IgD-negative memory B cell (primary cell): Measurements from ENCODE around the gene ACBD4. TPM values are rescaled to one million over a fixed set of nuclear protein-coding genes. Genes with fewer than 3 reads are reported as not detected.

Experiments
- H3K27ac Mint-ChIP-seq, 3 donors: one replicate each; pipeline ENCODE4 v1.8.0; 2020 to 2022; ENCODE audit warnings: mild to moderate bottlenecking in 3 of 3, mixed read lengths in 3 of 3, moderate library complexity in 1 of 3
- H3K27me3 Mint-ChIP-seq: one replicate; pipeline ENCODE4 v1.8.0; 2021; ENCODE audit warnings: mixed read lengths
- H3K36me3 Mint-ChIP-seq: one replicate; pipeline ENCODE4 v1.8.0; 2020; ENCODE audit warnings: mild to moderate bottlenecking, mixed read lengths
- H3K4me1 Mint-ChIP-seq, 3 donors: one replicate each; pipeline ENCODE4 v1.8.0; 2020 to 2022; ENCODE audit warnings: mixed read lengths in 3 of 3, mild to moderate bottlenecking in 1 of 3
- H3K4me3 Mint-ChIP-seq, 4 donors: one replicate each; pipeline ENCODE4 v1.8.0; 2020 to 2022; ENCODE audit warnings: mild to moderate bottlenecking in 4 of 4, mixed read lengths in 4 of 4, moderate library complexity in 3 of 4
- H3K9me3 Mint-ChIP-seq, 3 donors: one replicate each; pipeline ENCODE4 v1.8.0; 2020 to 2021; ENCODE audit warnings: mixed read lengths in 3 of 3, mild to moderate bottlenecking in 1 of 3
- polyA plus RNA-seq: library from polyadenylated mRNA; unstranded; fragments of 300-500 nt; fragmentation: Illumina TruSeq; gene quantifications from one replicate; pipeline ENCODE4 v1.2.3, GENCODE V29; 2021

Gene ACBD4, protein sequence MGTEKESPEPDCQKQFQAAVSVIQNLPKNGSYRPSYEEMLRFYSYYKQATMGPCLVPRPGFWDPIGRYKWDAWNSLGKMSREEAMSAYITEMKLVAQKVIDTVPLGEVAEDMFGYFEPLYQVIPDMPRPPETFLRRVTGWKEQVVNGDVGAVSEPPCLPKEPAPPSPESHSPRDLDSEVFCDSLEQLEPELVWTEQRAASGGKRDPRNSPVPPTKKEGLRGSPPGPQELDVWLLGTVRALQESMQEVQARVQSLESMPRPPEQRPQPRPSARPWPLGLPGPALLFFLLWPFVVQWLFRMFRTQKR
- 17.6 TPM for polyA plus RNA-seq

DNA sequence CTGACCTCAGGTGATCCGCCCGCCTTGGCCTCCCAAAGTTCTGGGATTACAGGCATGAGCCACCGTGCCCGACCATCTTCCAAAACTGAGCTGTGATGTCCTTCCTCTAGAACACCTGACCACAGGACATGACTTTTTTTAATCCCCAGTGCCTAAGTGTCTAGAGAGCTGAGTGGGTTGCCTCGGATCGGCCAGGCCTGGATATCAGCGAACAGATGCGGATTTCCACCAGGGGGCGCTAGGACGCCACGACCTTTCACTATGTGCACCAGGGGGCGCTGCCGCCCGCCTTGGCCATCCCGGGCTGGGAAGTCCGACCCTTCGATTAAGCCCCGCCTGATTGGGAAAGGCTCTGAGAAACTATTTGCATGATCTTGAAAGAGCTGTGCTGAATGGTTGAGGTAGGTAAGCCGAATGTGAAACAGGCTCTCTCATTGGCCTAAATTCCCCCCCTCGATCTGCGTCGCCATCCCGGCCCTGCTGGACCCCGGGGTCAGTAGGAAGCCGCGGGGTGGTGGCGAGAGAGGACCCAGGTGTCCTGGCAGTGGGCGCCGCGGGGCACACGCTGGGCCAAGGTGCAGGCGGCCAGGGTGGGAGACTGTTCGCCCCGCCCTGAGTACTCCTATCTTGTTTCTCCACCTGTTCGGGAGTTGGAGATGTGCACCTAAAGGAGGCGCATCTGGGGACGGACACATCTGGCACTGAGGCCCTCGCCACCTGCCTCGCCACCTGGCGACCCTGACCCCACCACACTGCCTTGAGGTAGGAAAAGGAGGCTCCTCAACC lies at the start of gene ACBD4:
ACBD4 (plus strand) TSS at position 496 of the 786 bp plus-strand sequence. CDS start 458 bp downstream, outside the sequence.
- H3K9me3 Mint-ChIP-seq, result no peaks in the 10 kb centered on the region

DNA sequence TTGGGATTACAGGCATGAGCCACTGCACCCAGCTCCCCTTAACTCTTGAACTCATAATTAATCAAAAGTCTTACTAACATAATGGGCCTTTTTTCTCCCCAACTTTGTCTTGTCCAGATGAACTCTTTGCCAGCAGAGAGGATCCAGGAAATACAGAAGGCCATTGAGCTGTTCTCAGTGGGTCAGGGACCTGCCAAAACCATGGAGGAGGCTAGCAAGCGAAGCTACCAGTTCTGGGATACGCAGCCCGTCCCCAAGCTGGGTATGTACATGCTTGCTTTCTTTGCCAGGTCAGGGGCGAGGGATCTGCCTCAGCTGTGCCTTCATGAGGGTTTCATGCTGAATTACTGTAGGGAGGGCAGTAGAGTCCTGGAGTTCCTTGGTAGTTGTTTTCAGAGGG lies 49.1 kb upstream of the ACBD4 start:
- Mint-ChIP-seq H3K27ac (no peak overlapping the region), H3K4me1 (no peaks in the 10 kb centered on the region), H3K4me3 (no peak overlapping the region), H3K9me3 (no peaks in the 10 kb centered on the region), H3K36me3 (peaks cover 1% of the 10 kb centered on the region), H3K27me3 (no peaks in the 10 kb centered on the region)

More for the DNA sequence above, at the start of gene ACBD4:
- Mint-ChIP-seq H3K36me3 (no peaks in the 10 kb centered on the region), H3K27ac (peak within 1 kb of the TSS; percentile 21 to 95 (median 85)), H3K27me3 (no peaks in the 10 kb centered on the region), H3K4me3 (peak within 1 kb of the TSS; percentile 90 to 96 (median 92)), H3K4me1 (peaks cover 10 to 14% (median 10%) of the 10 kb centered on the region in 3 donors)

DNA sequence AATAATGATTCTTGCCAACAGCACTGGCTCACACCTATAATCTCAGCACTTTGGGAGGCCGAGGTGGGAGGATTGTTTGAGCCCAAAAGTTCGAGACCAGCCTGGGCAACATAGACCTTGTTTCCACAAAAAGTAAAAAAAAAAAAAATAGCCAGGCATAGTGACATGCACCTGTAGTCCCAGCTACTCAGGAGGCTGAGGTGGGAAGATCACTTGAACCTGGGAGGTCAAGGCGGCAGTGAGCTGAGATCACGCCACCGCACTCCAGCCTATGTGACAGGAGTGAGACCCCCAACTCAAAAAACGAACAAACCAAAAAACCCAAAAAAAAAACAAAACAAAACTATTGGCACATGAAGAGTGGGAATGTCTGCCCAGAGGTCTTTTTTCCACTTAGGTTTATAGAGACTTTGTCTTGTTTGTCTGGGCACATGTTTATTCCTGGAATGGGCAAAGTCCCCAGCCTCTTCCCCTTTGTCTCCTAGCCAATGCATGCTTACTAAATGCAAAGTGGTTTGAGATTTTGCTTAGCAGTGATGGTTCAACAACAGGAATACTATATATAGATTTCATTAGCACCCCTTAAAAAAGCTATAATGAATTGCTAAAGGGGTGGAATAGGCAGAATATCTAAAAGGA lies 48.5 kb upstream of the ACBD4 start:
- Mint-ChIP-seq H3K36me3 (no peaks in the 10 kb centered on the region), H3K4me1 (no peaks in the 10 kb centered on the region), H3K4me3 (no peak overlapping the region), H3K27ac (no peak overlapping the region), H3K27me3 (no peaks in the 10 kb centered on the region), H3K9me3 (no peaks in the 10 kb centered on the region)

DNA sequence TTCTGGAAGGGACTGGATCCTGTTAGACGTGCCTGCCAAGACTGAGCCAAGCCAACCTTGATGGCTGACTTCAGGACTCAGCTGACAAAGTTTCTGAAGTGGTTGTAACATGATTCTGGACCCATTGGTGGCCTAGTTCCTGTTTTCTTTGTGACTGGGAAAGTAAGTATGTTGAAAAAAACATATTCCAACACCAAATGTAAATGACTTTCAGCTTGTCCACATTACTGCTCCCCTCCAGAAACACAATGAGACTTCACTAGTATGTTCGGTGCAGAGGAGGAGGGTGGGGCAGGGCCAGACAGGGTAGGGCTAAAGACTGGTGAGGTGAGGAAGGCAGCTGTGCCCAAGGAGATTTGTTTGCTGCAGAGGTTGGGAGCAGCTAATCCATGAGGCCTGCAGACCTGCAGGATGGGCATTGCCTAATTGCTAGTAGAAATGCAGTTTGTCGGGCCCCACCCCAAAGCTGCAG lies 47.9 kb upstream of the ACBD4 start:
- Mint-ChIP-seq H3K9me3 (no peaks in the 10 kb centered on the region), H3K27me3 (no peaks in the 10 kb centered on the region), H3K4me3 (no peak overlapping the region), H3K27ac (no peak overlapping the region), H3K4me1 (no peaks in the 10 kb centered on the region), H3K36me3 (no peaks in the 10 kb centered on the region)

DNA sequence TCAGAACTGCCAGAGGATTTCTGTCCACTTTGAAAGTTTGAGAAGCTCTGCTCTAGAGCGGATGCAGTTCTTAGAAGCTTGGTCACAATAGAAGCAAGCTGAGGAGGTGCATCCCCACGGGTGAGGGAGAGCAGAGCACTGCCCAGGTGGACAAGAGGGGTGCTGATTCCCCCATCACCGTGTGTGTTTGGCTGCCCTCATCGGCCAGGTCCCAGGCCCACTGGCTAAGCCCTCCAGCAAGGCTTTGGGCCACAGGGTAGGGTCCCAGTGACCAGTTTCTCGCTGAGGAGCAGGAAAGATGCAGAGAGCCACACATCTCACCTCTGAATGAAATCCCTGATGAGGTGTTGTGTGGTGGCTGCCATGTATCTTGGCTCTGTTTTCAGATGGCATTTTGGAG lies 47.5 kb upstream of the ACBD4 start:
- no peaks in the 10 kb centered on the region for H3K4me1 Mint-ChIP-seq
- no peaks in the 10 kb centered on the region for H3K9me3 Mint-ChIP-seq
- H3K36me3 Mint-ChIP-seq, result no peaks in the 10 kb centered on the region
- peak overlapping the region in 1 of 3 donors; percentile 41 for H3K27ac Mint-ChIP-seq
- no peaks in the 10 kb centered on the region for H3K27me3 Mint-ChIP-seq
- H3K4me3 Mint-ChIP-seq, result no peak overlapping the region

DNA sequence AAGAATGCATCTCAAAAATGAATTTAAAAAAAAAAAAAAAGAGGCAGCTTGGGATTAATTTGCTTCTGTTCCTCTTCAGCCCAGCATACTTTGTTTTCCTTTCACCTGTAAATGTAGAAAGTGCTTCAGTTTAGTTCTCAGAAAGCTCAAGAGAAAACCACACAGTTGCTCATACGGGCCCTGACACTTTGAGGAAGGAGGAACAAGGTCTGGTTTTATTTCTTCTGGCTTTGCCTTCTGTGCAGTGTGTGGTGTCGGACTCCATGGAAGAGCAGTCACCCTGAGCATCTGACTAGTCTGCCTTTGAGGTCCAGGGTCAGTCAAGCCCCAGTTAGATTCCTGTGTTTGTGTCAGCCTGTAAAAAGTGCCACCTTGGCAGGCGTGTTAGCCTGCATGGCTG lies 46.7 kb upstream of the ACBD4 start:
- Mint-ChIP-seq H3K9me3 (no peaks in the 10 kb centered on the region), H3K27me3 (no peaks in the 10 kb centered on the region), H3K27ac (peak overlapping the region in 1 of 3 donors; percentile 31), H3K36me3 (no peaks in the 10 kb centered on the region), H3K4me3 (no peak overlapping the region), H3K4me1 (no peaks in the 10 kb centered on the region)

DNA sequence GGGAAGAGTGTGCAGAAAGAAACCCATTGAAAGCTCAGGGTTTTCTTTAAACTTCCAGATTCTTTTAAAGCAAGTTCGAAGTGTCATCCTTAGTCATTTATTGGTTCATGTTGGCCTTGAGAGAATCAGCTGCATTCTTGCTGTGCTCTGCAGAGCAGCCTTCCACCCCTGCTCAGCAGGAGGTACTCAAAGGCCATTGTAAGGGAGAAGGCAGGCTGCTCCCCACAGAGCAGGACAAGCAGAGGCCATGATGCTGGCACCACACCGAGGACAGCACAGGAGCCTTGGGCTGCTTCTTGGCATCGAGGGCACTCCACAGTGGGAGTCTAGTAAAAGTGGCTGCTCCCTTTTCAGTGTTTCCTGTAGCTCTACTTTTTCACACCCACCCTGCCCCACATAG lies 44.8 kb upstream of the ACBD4 start:
- H3K27me3 Mint-ChIP-seq, result no peaks in the 10 kb centered on the region
- no peak overlapping the region for H3K4me3 Mint-ChIP-seq
- no peaks in the 10 kb centered on the region for H3K36me3 Mint-ChIP-seq
- H3K27ac Mint-ChIP-seq, result no peak overlapping the region
- no peaks in the 10 kb centered on the region for H3K9me3 Mint-ChIP-seq
- H3K4me1 Mint-ChIP-seq, result no peaks in the 10 kb centered on the region

DNA sequence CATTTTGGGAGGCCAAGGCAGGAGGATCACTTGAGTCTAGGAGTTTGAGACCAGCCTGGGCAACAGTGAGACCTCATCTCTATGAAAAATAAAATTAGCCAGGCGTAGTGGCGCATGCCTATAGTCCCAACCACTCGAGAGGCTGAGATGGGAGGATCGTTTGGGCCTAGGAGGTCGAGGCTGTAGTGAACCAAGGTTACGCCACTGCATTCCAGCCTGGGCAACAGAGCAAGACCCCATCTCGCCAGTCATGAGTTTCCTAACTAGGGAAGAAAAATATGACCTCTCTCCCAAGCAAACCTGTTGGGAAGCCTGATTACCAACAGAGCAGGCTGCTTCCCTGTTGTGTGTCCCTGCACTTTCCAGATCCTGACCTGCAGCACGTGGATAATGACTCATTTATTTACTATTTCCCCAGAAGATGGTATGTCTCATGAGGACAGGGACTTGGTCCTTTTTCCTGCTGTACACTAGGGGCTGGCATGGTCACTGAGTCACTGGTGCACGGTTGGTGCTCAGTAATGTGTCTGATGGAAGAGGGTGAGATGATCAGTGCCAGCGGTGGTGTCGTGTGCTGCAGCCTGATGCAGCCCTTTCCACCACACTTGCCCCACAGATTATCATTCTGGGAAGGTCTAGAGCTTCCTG lies 43.6 kb upstream of the ACBD4 start:
- no peaks in the 10 kb centered on the region for H3K27me3 Mint-ChIP-seq
- H3K9me3 Mint-ChIP-seq, result no peaks in the 10 kb centered on the region
- H3K4me1 Mint-ChIP-seq, result no peaks in the 10 kb centered on the region
- H3K36me3 Mint-ChIP-seq, result no peaks in the 10 kb centered on the region
- no peak overlapping the region for H3K4me3 Mint-ChIP-seq
- no peak overlapping the region for H3K27ac Mint-ChIP-seq

DNA sequence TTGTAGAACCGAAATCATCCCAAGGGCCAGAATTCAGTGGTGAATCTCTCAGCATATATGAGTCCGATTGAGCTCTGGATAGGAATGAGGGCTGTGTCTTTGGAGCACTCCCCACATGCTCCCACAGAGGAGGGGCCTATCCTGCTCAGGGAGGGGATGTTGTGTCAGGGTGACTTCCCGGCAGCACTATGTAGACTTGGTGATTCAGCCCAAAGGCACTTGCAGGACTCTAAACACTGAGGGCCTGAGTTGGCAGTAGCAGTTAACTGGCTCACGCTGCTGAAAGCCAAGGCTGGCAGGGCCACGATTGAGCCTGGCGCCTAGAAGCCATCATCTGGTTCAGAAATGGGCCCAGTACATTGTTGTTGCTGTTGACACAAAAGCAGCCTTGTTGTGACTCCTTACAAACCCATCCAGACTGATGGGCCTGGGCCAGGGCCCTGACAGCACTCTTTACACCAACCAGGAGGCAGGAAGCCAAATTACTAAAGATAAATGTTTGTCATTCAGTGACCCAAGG lies 42.5 kb upstream of the ACBD4 start:
- no peaks in the 10 kb centered on the region for H3K4me1 Mint-ChIP-seq
- no peaks in the 10 kb centered on the region for H3K27me3 Mint-ChIP-seq
- no peak overlapping the region for H3K27ac Mint-ChIP-seq
- H3K36me3 Mint-ChIP-seq, result no peaks in the 10 kb centered on the region
- H3K4me3 Mint-ChIP-seq, result no peak overlapping the region
- no peaks in the 10 kb centered on the region for H3K9me3 Mint-ChIP-seq

DNA sequence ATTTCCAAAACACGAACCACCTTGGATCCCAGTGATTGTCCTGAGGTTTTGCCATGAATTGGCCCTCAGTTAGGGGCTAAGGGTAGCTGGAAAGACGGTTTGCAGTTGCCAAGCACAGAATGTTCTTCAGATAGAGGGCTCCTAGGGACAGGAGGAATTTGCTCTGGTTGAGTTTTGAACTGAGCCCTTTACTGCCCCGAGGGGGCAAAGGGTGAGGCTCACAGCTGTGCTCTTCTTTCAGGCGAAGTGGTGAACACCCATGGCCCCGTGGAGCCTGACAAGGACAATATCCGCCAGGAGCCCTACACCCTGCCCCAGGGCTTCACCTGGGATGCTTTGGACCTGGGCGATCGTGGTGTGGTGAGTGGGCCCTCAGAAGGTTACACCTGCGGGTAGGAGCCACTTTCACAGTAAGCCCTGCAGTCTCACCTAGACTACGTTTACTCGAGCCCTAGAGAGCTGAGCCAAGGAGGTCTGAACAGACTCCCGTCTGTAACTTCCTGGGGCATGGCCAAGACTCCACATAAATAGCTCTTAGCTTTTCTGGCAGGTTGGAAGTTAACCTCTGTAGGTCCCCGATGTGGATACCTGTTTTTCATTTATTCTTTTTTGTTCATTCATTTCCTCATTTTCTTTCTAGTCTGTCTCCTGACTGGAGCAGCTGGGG lies 41.9 kb upstream of the ACBD4 start:
- H3K4me3 Mint-ChIP-seq, result no peak overlapping the region
- H3K9me3 Mint-ChIP-seq, result no peaks in the 10 kb centered on the region
- no peak overlapping the region for H3K27ac Mint-ChIP-seq
- no peaks in the 10 kb centered on the region for H3K27me3 Mint-ChIP-seq
- H3K4me1 Mint-ChIP-seq, result no peaks in the 10 kb centered on the region
- H3K36me3 Mint-ChIP-seq, result no peaks in the 10 kb centered on the region

DNA sequence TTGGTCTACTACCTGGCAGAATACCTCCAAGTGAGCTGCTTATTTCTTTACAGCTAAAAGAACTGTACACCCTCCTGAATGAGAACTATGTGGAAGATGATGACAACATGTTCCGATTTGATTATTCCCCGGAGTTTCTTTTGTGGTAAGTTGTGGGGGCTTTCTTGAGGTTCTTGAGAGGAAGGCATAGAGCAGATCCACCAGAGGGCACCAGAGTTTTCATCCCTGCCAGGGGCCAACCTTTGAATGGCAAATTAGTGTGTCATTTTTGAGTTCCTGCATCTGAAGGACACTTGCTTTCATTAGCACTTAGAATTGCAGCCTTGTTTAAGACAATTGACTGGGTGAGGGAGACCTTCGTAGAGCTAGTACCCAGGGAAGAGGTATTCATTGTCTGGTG lies 39.3 kb upstream of the ACBD4 start:
- Mint-ChIP-seq H3K36me3 (peaks cover 2% of the 10 kb centered on the region), H3K4me1 (peaks cover 0 to 5% (median 0%) of the 10 kb centered on the region in 3 donors), H3K27me3 (no peaks in the 10 kb centered on the region), H3K9me3 (no peaks in the 10 kb centered on the region), H3K4me3 (no peak overlapping the region), H3K27ac (no peak overlapping the region)

DNA sequence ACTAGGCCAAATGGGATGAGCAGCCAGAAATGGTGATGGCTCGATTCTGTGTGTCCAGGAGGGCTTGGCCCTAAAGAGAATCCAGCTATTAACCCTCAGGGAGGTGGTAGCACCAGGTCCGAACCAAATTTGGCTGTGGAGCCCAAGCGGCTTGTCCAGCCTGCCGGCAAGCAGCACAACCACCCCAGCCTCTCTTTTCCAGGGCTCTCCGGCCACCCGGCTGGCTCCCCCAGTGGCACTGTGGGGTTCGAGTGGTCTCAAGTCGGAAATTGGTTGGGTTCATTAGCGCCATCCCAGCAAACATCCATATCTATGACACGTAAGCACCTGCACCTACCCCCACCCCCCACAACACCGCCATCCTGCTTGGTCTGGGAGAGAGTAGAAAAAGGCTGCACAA lies 38.6 kb upstream of the ACBD4 start:
- Mint-ChIP-seq H3K36me3 (peaks cover 2% of the 10 kb centered on the region), H3K27me3 (no peaks in the 10 kb centered on the region), H3K27ac (no peak overlapping the region), H3K4me3 (no peak overlapping the region), H3K4me1 (peaks cover 0 to 5% (median 0%) of the 10 kb centered on the region in 3 donors), H3K9me3 (no peaks in the 10 kb centered on the region)

DNA sequence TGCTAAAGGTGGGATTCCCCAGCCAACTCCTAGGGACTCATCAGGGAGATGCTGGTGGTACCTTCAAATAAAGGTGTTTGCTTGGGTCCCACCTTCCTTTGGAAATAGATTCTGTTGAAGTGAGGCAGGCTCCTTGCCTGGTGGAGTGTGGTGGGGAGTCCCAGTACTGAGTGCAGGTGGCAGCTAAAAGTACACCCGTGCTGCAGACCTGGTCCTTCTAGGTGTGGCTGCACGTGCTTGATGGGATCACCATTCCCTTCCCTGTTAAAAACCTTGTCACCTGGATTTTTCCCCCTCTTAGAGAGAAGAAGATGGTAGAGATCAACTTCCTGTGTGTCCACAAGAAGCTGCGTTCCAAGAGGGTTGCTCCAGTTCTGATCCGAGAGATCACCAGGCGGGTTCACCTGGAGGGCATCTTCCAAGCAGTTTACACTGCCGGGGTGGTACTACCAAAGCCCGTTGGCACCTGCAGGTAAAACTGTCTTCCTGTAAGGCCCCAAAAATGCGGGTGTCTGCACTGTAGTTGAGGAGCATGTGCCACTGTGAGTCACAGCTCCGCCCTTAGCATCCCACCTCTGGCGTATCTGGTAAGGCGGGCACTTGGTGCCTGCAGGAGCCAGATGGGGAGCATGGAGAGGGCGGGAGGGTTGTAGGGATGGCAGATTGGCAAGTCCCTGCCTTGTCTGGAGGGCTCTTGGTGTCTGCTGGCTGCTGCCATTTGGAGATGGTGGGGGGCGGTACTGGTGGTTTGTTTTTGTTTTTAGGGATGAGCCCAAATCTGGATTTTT lies 37.2 kb upstream of the ACBD4 start:
- Mint-ChIP-seq H3K4me1 (peaks cover 0 to 5% (median 0%) of the 10 kb centered on the region in 3 donors), H3K4me3 (no peak overlapping the region), H3K27ac (peak overlapping the region in 1 of 3 donors; percentile 93), H3K9me3 (no peaks in the 10 kb centered on the region), H3K27me3 (no peaks in the 10 kb centered on the region), H3K36me3 (peaks cover 2% of the 10 kb centered on the region)
